Neural cell (in vitro differentiated cells): ENCODE measurements around the gene ALOXE3. TPM values are rescaled to one million over a fixed set of nuclear protein-coding genes. Genes with fewer than 3 reads are reported as not detected.

ENCODE experiments used
- H2AFZ ChIP-seq: fragments of 200-600, 300-800 bp; sonication (generic), shearing (Covaris generic); 2 replicates; pipeline ENCODE4 v1.6.0; 2014; ENCODE audit warnings: low read depth, mild to moderate bottlenecking, antibody characterized with exemption, low read length, moderate library complexity
- H3F3A ChIP-seq: fragments of 200-600 bp; shearing (Covaris generic); 2 replicates; pipeline ENCODE4 v1.6.1; 2016; ENCODE audit warnings: mild to moderate bottlenecking, moderate library complexity, mixed read lengths, antibody characterized with exemption, low read length; ENCODE audit not compliant: insufficient read depth, poor library complexity, severe bottlenecking
- H3K27ac ChIP-seq: fragments of 200-600, 300-800 bp; sonication (generic), shearing (Covaris generic); 2 replicates; pipeline ENCODE4 v1.5.1; 2014; ENCODE audit warnings: mild to moderate bottlenecking, low read length, moderate library complexity
- H3K27me3 ChIP-seq: fragments of 300-800, 200-600 bp; sonication (generic), shearing (Covaris generic); 2 replicates; pipeline ENCODE4 v1.6.0; 2014; ENCODE audit warnings: mild to moderate bottlenecking, low read depth, low read length, moderate library complexity; ENCODE audit not compliant: insufficient read depth
- H3K36me3 ChIP-seq: fragments of 300-800, 200-600 bp; sonication (generic), shearing (Covaris generic); 2 replicates; pipeline ENCODE4 v1.5.1; 2014; ENCODE audit warnings: mild to moderate bottlenecking, antibody characterized with exemption, low read length, moderate library complexity; ENCODE audit not compliant: insufficient read depth
- H3K4me2 ChIP-seq: fragments of 300-800, 200-600 bp; sonication (generic), shearing (Covaris generic); 2 replicates; pipeline ENCODE4 v1.6.0; 2014; ENCODE audit warnings: mild to moderate bottlenecking, low read length
- H3K4me3 ChIP-seq: fragments of 300-800, 200-600 bp; sonication (generic), shearing (Covaris generic); 2 replicates; pipeline ENCODE4 v1.5.1; 2014; ENCODE audit warnings: mild to moderate bottlenecking, low read length, moderate library complexity
- H3K79me2 ChIP-seq: fragments of 200-600 bp; shearing (Covaris generic); replicated peaks from 2 replicates; pipeline ENCODE4 v1.6.0; 2014; ENCODE audit warnings: mild to moderate bottlenecking, low read length, moderate library complexity; ENCODE audit not compliant: insufficient read depth
- H3K9ac ChIP-seq: fragments of 300-800, 200-600 bp; sonication (generic), shearing (Covaris generic); 2 replicates; pipeline ENCODE4 v1.6.1; 2016; ENCODE audit warnings: mild to moderate bottlenecking, low read length, mixed read lengths
- H3K9me2 ChIP-seq: fragments of 200-600 bp; shearing (Covaris generic); 2 replicates; pipeline ENCODE4 v1.6.1; 2016; ENCODE audit warnings: mild to moderate bottlenecking, low read length, mixed read lengths; ENCODE audit not compliant: insufficient read depth
- H3K9me3 ChIP-seq: fragments of 200-600, 300-800 bp; sonication (generic), shearing (Covaris generic); 2 replicates; pipeline ENCODE4 v1.6.1; 2016; ENCODE audit warnings: mild to moderate bottlenecking, mixed run types, low read length, moderate library complexity, mixed read lengths
- H4K20me1 ChIP-seq: fragments of 200-600 bp; shearing (Covaris generic); 2 replicates; pipeline ENCODE4 v1.6.1; 2016; ENCODE audit warnings: mild to moderate bottlenecking, mixed run types; ENCODE audit not compliant: insufficient read depth
- EP300 ChIP-seq: fragments of 450-650 bp; conservative IDR thresholded peaks from 2 replicates; pipeline ENCODE4 v1.6.1; 2014; ENCODE audit warnings: antibody characterized with exemption, mild to moderate bottlenecking, moderate library complexity; ENCODE audit not compliant: poor library complexity, severe bottlenecking
- EZH2 ChIP-seq: fragments of 200-600, 300-800 bp; shearing (Covaris generic), sonication (generic); IDR thresholded peaks from 2 replicates; pipeline ENCODE4 v1.6.1; 2014; ENCODE audit warnings: antibody characterized with exemption, low read length, borderline replicate concordance, mild to moderate bottlenecking; ENCODE audit not compliant: insufficient read depth, poor library complexity, severe bottlenecking
- MXI1 ChIP-seq: fragments of 450-650 bp; conservative IDR thresholded peaks from 2 replicates; pipeline ENCODE4 v1.6.1; 2014; ENCODE audit warnings: antibody characterized with exemption, mild to moderate bottlenecking; ENCODE audit not compliant: poor library complexity, severe bottlenecking
- POLR2AphosphoS5 ChIP-seq: IDR thresholded peaks from 2 replicates; pipeline ENCODE4 v1.6.1; 2012
- RAD21 ChIP-seq: fragments of 450-650 bp; conservative IDR thresholded peaks from 2 replicates; pipeline ENCODE4 v1.6.1; 2014; ENCODE audit warnings: antibody characterized with exemption, mild to moderate bottlenecking, moderate library complexity
- SMC3 ChIP-seq: fragments of 450-650 bp; conservative IDR thresholded peaks from 2 replicates; pipeline ENCODE4 v1.6.1; 2014; ENCODE audit warnings: antibody characterized with exemption, mild to moderate bottlenecking, moderate library complexity; ENCODE audit not compliant: poor library complexity
- TAF1 ChIP-seq: IDR thresholded peaks from 2 replicates; pipeline ENCODE4 v1.6.1; 2012; ENCODE audit warnings: low read depth
- polyA plus RNA-seq: library from polyadenylated mRNA; depleted of rRNA; stranded (reverse); fragments of >200 nt; gene quantifications from 2 replicates; pipeline ENCODE4 v1.2.3, GENCODE V29; 2014
- TF ChIP-seq, protein P1 (sequence below): fragments of 450-650 bp; IDR thresholded peaks from 2 replicates; pipeline ENCODE4 v1.5.1; 2014; ENCODE audit warnings: antibody characterized with exemption, mild to moderate bottlenecking, moderate library complexity; ENCODE audit not compliant: poor library complexity, severe bottlenecking
- TF ChIP-seq, protein P2 (sequence below): IDR thresholded peaks from 2 replicates; pipeline ENCODE4 v1.6.1; 2012; ENCODE audit warnings: borderline replicate concordance

ALOXE3 gene
- polyA plus RNA-seq, 1 donor from 2014 or later: 0.77 TPM

DNA sequence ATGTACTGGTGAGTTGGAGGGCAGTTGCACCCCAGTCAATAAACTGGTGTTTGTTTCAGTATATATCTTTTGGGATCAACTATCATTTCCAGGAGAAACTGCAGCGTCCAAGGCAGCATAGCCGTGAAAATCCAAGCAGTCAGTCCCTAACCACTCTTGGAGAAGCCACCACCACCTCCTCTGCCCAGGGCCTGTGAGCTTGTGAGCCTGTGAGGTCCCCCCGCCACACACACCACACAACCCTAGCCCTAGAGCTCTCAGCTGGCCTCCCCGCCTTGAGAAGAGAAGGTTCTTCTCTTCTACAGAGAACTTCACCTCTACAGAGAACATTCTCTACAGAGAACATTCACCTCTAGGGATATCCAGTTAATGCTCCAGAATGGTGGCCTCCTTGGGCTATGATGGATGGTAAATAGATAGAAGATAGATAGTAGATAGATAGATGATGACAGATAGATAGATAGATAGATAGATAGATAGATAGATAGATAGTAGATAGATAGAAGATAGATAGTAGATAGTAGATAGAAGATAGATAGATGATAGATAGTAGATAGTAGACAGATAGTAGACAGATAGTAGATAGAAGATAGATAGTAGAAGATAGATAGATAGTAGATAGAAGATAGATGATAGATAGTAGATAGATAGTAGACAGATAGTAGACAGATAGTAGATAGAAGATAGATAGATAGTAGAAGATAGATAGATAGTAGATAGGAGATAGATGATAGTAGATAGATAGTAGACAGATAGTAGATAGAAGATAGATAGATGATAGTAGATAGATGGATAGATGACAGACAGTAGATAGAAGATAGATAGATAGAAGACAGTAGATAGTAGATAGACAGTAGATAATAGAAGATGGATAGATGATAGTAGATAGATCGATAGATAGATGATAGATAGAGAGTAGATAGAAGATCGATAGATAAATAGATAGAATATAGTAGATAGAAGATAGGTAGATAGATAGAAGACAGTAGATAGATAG lies 65.8 kb downstream of the ALOXE3 start:
- Histone ChIP-seq H3K9me3 (no peaks in the 10 kb centered on the region), H3K27ac (no peak overlapping the region), H2AFZ (no peak overlapping the region), H3K4me3 (no peak overlapping the region), H3K36me3 (no peaks in the 10 kb centered on the region), H3K79me2 (no peaks in the 10 kb centered on the region), H3K4me2 (no peak overlapping the region), H3K9me2 (no peaks in the 10 kb centered on the region), H3K27me3 (no peaks in the 10 kb centered on the region), H3K9ac (no peak overlapping the region), H3F3A (no peaks in the 10 kb centered on the region), H4K20me1 (no peaks in the 10 kb centered on the region)
- TF ChIP-seq EP300 (no peak), TAF1 (no peak)
- TF ChIP-seq, protein P1, sequence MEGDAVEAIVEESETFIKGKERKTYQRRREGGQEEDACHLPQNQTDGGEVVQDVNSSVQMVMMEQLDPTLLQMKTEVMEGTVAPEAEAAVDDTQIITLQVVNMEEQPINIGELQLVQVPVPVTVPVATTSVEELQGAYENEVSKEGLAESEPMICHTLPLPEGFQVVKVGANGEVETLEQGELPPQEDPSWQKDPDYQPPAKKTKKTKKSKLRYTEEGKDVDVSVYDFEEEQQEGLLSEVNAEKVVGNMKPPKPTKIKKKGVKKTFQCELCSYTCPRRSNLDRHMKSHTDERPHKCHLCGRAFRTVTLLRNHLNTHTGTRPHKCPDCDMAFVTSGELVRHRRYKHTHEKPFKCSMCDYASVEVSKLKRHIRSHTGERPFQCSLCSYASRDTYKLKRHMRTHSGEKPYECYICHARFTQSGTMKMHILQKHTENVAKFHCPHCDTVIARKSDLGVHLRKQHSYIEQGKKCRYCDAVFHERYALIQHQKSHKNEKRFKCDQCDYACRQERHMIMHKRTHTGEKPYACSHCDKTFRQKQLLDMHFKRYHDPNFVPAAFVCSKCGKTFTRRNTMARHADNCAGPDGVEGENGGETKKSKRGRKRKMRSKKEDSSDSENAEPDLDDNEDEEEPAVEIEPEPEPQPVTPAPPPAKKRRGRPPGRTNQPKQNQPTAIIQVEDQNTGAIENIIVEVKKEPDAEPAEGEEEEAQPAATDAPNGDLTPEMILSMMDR: no peak
- TF ChIP-seq, protein P2, sequence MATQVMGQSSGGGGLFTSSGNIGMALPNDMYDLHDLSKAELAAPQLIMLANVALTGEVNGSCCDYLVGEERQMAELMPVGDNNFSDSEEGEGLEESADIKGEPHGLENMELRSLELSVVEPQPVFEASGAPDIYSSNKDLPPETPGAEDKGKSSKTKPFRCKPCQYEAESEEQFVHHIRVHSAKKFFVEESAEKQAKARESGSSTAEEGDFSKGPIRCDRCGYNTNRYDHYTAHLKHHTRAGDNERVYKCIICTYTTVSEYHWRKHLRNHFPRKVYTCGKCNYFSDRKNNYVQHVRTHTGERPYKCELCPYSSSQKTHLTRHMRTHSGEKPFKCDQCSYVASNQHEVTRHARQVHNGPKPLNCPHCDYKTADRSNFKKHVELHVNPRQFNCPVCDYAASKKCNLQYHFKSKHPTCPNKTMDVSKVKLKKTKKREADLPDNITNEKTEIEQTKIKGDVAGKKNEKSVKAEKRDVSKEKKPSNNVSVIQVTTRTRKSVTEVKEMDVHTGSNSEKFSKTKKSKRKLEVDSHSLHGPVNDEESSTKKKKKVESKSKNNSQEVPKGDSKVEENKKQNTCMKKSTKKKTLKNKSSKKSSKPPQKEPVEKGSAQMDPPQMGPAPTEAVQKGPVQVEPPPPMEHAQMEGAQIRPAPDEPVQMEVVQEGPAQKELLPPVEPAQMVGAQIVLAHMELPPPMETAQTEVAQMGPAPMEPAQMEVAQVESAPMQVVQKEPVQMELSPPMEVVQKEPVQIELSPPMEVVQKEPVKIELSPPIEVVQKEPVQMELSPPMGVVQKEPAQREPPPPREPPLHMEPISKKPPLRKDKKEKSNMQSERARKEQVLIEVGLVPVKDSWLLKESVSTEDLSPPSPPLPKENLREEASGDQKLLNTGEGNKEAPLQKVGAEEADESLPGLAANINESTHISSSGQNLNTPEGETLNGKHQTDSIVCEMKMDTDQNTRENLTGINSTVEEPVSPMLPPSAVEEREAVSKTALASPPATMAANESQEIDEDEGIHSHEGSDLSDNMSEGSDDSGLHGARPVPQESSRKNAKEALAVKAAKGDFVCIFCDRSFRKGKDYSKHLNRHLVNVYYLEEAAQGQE: no peak

DNA sequence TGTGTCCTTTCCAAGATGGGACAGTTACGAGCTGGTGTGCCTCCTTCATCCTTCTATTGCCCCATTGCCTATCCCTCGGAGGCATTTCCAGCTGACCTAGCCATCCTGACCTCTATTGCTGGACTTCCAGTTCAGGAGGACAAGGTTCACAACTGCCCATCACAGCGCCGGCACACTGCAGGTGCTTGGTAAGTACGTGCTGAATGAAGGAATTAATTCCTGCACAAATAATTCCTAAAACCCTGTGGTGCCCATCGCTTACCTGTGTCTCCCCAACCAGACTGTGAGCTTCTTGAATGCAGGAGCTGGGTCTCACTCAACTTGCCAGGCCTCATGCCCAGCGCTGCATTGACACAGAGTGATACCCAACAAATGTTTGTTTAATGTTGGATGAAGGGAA lies 66.5 kb downstream of the ALOXE3 start:
- no peaks in the 10 kb centered on the region for H4K20me1 ChIP-seq
- H3K4me2 ChIP-seq: no peak overlapping the region
- no peak overlapping the region for H3K4me3 ChIP-seq
- H3K79me2 ChIP-seq: no peaks in the 10 kb centered on the region
- TF ChIP-seq EP300: no peak
- no peaks in the 10 kb centered on the region for H3K9me2 ChIP-seq
- no peaks in the 10 kb centered on the region for H3F3A ChIP-seq
- no peaks in the 10 kb centered on the region for H3K36me3 ChIP-seq
- no peak overlapping the region for H2AFZ ChIP-seq
- no peak overlapping the region for H3K27ac ChIP-seq
- no peaks in the 10 kb centered on the region for H3K9me3 ChIP-seq
- H3K9ac ChIP-seq: no peak overlapping the region
- H3K27me3 ChIP-seq: no peaks in the 10 kb centered on the region

DNA sequence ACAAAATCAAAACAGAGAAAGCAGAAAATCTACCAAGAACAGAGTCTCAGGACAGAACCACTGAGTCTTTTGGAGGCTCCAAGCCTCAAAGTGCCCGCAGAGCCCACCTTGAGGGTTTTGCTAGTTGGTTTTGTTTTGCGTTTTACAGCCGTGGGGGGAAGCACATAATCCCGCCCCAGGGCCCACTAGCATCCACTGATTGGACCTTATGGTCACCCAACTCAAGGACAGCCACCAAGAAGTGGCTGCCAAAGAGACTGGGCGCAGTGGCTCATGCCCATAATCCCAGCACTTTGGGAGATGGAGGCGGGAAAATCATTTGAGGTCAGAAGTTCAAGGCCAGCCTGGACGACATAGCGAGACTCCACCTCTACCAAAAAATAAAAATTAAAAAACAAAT lies 69.6 kb downstream of the ALOXE3 start:
- H3K27me3 ChIP-seq: no peaks in the 10 kb centered on the region
- H4K20me1 ChIP-seq: no peaks in the 10 kb centered on the region
- TF ChIP-seq, protein P2: no peak
- TF ChIP-seq EZH2 (no peak), RAD21 (no peak), MXI1 (no peak), POLR2AphosphoS5 (no peak), TAF1 (no peak), EP300 (no peak), SMC3 (no peak)
- TF ChIP-seq, protein P1: no peak
- H3K9ac ChIP-seq: no peak overlapping the region
- H3K4me2 ChIP-seq: no peak overlapping the region
- no peaks in the 10 kb centered on the region for H3K9me3 ChIP-seq
- H2AFZ ChIP-seq: no peak overlapping the region
- H3K79me2 ChIP-seq: no peaks in the 10 kb centered on the region
- no peaks in the 10 kb centered on the region for H3K9me2 ChIP-seq
- H3K4me3 ChIP-seq: no peak overlapping the region
- no peaks in the 10 kb centered on the region for H3F3A ChIP-seq
- H3K27ac ChIP-seq: no peak overlapping the region
- no peaks in the 10 kb centered on the region for H3K36me3 ChIP-seq
